Measurements from ENCODE around the gene CXCL3.

DNA sequence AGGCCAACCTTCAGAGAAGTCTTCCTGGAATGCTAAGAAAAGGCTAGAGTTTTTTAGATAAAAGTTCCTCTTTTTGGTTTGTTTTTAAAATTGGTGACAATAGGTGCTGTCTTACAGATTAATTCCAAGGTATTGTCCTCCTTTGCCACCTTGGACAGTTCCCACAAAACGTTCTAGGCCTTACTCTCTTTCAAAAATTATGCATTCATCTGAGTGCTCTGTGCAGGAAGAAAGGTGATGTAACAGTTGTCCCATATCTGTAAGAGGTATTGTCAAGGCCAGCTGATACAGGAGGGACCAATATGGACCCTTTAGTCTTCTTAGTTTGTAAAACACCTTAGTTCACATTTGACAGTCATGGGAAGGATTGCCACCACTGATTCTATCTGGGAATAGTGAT lies 24.2 kb downstream of the CXCL3 start:
- TF ChIP-seq, protein P1, sequence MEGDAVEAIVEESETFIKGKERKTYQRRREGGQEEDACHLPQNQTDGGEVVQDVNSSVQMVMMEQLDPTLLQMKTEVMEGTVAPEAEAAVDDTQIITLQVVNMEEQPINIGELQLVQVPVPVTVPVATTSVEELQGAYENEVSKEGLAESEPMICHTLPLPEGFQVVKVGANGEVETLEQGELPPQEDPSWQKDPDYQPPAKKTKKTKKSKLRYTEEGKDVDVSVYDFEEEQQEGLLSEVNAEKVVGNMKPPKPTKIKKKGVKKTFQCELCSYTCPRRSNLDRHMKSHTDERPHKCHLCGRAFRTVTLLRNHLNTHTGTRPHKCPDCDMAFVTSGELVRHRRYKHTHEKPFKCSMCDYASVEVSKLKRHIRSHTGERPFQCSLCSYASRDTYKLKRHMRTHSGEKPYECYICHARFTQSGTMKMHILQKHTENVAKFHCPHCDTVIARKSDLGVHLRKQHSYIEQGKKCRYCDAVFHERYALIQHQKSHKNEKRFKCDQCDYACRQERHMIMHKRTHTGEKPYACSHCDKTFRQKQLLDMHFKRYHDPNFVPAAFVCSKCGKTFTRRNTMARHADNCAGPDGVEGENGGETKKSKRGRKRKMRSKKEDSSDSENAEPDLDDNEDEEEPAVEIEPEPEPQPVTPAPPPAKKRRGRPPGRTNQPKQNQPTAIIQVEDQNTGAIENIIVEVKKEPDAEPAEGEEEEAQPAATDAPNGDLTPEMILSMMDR (IDR thresholded peaks at IDR 0.05), result no peak
- no peak for TF ChIP-seq POLR2A (IDR thresholded peaks at IDR 0.05)
